Activated naive CD8-positive, alpha-beta T cell treated with anti-CD3 and anti-CD28 coated beads, Interleukin-2, amount 50 U/mL, for 24 hours (primary cell): ENCODE results near the gene ZDHHC8.

Experiments used
- ATAC-seq: fragments of 150-1000 bp; cut with Tn5 transposase; one replicate; pipeline ENCODE4 v1.10.0; 2021
- DNase-seq: peaks from one replicate; pipeline ENCODE4 v3.0.0; 2021
- H3K27ac Mint-ChIP-seq: one replicate; pipeline ENCODE4 v1.8.0; 2021; ENCODE audit warnings: mild to moderate bottlenecking, mixed read lengths
- H3K27me3 Mint-ChIP-seq: one replicate; pipeline ENCODE4 v1.8.0; 2021; ENCODE audit warnings: mixed read lengths
- H3K36me3 Mint-ChIP-seq: one replicate; pipeline ENCODE4 v1.8.0; 2021; ENCODE audit warnings: low read depth, mixed read lengths
- H3K4me1 Mint-ChIP-seq: one replicate; pipeline ENCODE4 v1.8.0; 2021; ENCODE audit warnings: mixed read lengths
- H3K4me3 Mint-ChIP-seq: one replicate; pipeline ENCODE4 v1.8.0; 2021; ENCODE audit warnings: mild to moderate bottlenecking, moderate library complexity, mixed read lengths
- H3K9me3 Mint-ChIP-seq: one replicate; pipeline ENCODE4 v1.8.0; 2021; ENCODE audit warnings: mixed read lengths

ZDHHC8 gene

GRCh38 chr22:20091690-20092476 lies 39.7 kb upstream of the ZDHHC8 start:
- Mint-ChIP-seq H3K4me3 (no peak overlapping the region), H3K36me3 (peaks cover 79% of the 10 kb centered on the region), H3K9me3 (no peaks in the 10 kb centered on the region), H3K27ac (no peak overlapping the region), H3K27me3 (no peaks in the 10 kb centered on the region), H3K4me1 (peaks cover 56% of the 10 kb centered on the region)
- DNase-seq (no peak), ATAC-seq (no peak)

GRCh38 chr22:20092477-20092854 lies 39.1 kb upstream of the ZDHHC8 start:
- H3K4me3 Mint-ChIP-seq = peak overlapping the region; percentile 17

GRCh38 chr22:20093418-20094196 lies 38.0 kb upstream of the ZDHHC8 start:
- DNase-seq (no peak), ATAC-seq (no peak)
- Mint-ChIP-seq H3K36me3 (peaks cover 79% of the 10 kb centered on the region), H3K27ac (no peak overlapping the region), H3K27me3 (no peaks in the 10 kb centered on the region), H3K4me1 (peaks cover 61% of the 10 kb centered on the region), H3K4me3 (no peak overlapping the region), H3K9me3 (no peaks in the 10 kb centered on the region)

More at GRCh38 chr22:20092477-20092854, 39.1 kb upstream of the ZDHHC8 start:
- no peaks in the 10 kb centered on the region for H3K27me3 Mint-ChIP-seq
- peak; percentile 46 for ATAC-seq
- no peak for DNase-seq
- H3K9me3 Mint-ChIP-seq = no peaks in the 10 kb centered on the region
- peaks cover 58% of the 10 kb centered on the region for H3K4me1 Mint-ChIP-seq
- peaks cover 79% of the 10 kb centered on the region for H3K36me3 Mint-ChIP-seq
- H3K27ac Mint-ChIP-seq = no peak overlapping the region

GRCh38 chr22:20094197-20094807 lies 37.3 kb upstream of the ZDHHC8 start:
- no peak overlapping the region for H3K4me3 Mint-ChIP-seq
- ATAC-seq = no peak
- H3K4me1 Mint-ChIP-seq = peaks cover 68% of the 10 kb centered on the region
- peaks cover 81% of the 10 kb centered on the region for H3K36me3 Mint-ChIP-seq
- no peak overlapping the region for H3K27ac Mint-ChIP-seq
- H3K9me3 Mint-ChIP-seq = no peaks in the 10 kb centered on the region
- no peak for DNase-seq
- no peaks in the 10 kb centered on the region for H3K27me3 Mint-ChIP-seq

GRCh38 chr22:20095521-20095920 lies 36.1 kb upstream of the ZDHHC8 start:
- peaks cover 81% of the 10 kb centered on the region for H3K36me3 Mint-ChIP-seq
- no peaks in the 10 kb centered on the region for H3K27me3 Mint-ChIP-seq
- ATAC-seq = no peak
- H3K4me1 Mint-ChIP-seq = peaks cover 78% of the 10 kb centered on the region
- DNase-seq = no peak
- H3K4me3 Mint-ChIP-seq = peak overlapping the region; percentile 25
- H3K9me3 Mint-ChIP-seq = no peaks in the 10 kb centered on the region
- peak overlapping the region; percentile 70 for H3K27ac Mint-ChIP-seq

- Mint-ChIP-seq H3K27ac (peak overlapping the region; percentile 10), H3K4me1 (peaks cover 78% of the 10 kb centered on the region)
These were observed 34.8 kb upstream of the ZDHHC8 start for GRCh38 chr22:20096574-20097420.

GRCh38 chr22:20099099-20099711 lies 32.4 kb upstream of the ZDHHC8 start:
- Mint-ChIP-seq H3K36me3 (peaks cover 76% of the 10 kb centered on the region), H3K9me3 (no peaks in the 10 kb centered on the region), H3K4me3 (no peak overlapping the region), H3K27ac (peak overlapping the region; percentile 95), H3K27me3 (no peaks in the 10 kb centered on the region), H3K4me1 (peaks cover 71% of the 10 kb centered on the region)
- no peak for ATAC-seq
- DNase-seq = no peak

More at GRCh38 chr22:20096574-20097420, 34.8 kb upstream of the ZDHHC8 start:
- no peak for ATAC-seq
- no peak overlapping the region for H3K4me3 Mint-ChIP-seq
- peaks cover 76% of the 10 kb centered on the region for H3K36me3 Mint-ChIP-seq
- H3K27me3 Mint-ChIP-seq = no peaks in the 10 kb centered on the region
- no peaks in the 10 kb centered on the region for H3K9me3 Mint-ChIP-seq
- no peak for DNase-seq

GRCh38 chr22:20101638-20102037 lies 30.0 kb upstream of the ZDHHC8 start:
- Mint-ChIP-seq H3K4me3 (no peak overlapping the region), H3K4me1 (peaks cover 52% of the 10 kb centered on the region), H3K9me3 (no peaks in the 10 kb centered on the region), H3K27me3 (no peaks in the 10 kb centered on the region), H3K36me3 (peaks cover 56% of the 10 kb centered on the region), H3K27ac (peak overlapping the region; percentile 95)
- ATAC-seq (no peak), DNase-seq (no peak)

- peaks cover 49% of the 10 kb centered on the region for H3K4me1 Mint-ChIP-seq
- DNase-seq = no peak
- ATAC-seq = no peak
- peak overlapping the region; percentile 95 for H3K27ac Mint-ChIP-seq
- no peaks in the 10 kb centered on the region for H3K27me3 Mint-ChIP-seq
- peak overlapping the region; percentile 11 for H3K4me3 Mint-ChIP-seq
- H3K36me3 Mint-ChIP-seq = peaks cover 50% of the 10 kb centered on the region
- H3K9me3 Mint-ChIP-seq = no peaks in the 10 kb centered on the region
These were observed 29.3 kb upstream of the ZDHHC8 start for GRCh38 chr22:20102203-20102780.

- H3K27me3 Mint-ChIP-seq = no peaks in the 10 kb centered on the region
- no peak overlapping the region for H3K4me3 Mint-ChIP-seq
- H3K9me3 Mint-ChIP-seq = no peaks in the 10 kb centered on the region
- H3K4me1 Mint-ChIP-seq = peaks cover 24% of the 10 kb centered on the region
- H3K27ac Mint-ChIP-seq = peak overlapping the region; percentile 31
- H3K36me3 Mint-ChIP-seq = peaks cover 27% of the 10 kb centered on the region
- DNase-seq (no peak), ATAC-seq (no peak)
These were observed 26.0 kb upstream of the ZDHHC8 start for GRCh38 chr22:20105456-20106204.

- DNase-seq (no peak), ATAC-seq (no peak)
- H3K4me3 Mint-ChIP-seq = no peak overlapping the region
- no peaks in the 10 kb centered on the region for H3K9me3 Mint-ChIP-seq
- H3K36me3 Mint-ChIP-seq = peaks cover 26% of the 10 kb centered on the region
- H3K4me1 Mint-ChIP-seq = peaks cover 24% of the 10 kb centered on the region
- H3K27me3 Mint-ChIP-seq = no peaks in the 10 kb centered on the region
- H3K27ac Mint-ChIP-seq = no peak overlapping the region
These were observed 25.3 kb upstream of the ZDHHC8 start for GRCh38 chr22:20106205-20106848.

- DNase-seq (no peak), ATAC-seq (no peak)
- no peak overlapping the region for H3K4me3 Mint-ChIP-seq
- peaks cover 23% of the 10 kb centered on the region for H3K36me3 Mint-ChIP-seq
- H3K4me1 Mint-ChIP-seq = peaks cover 23% of the 10 kb centered on the region
- no peaks in the 10 kb centered on the region for H3K9me3 Mint-ChIP-seq
- H3K27me3 Mint-ChIP-seq = no peaks in the 10 kb centered on the region
- no peak overlapping the region for H3K27ac Mint-ChIP-seq
These were observed 24.8 kb upstream of the ZDHHC8 start for GRCh38 chr22:20106849-20107237.
